Activated T-cell treated with anti-CD3 and anti-CD28 coated beads, Interleukin-2, amount 50 U/mL, for 24 hours (primary cell): Measurements from ENCODE around the gene ISCA1.
"Not testable (repeated sequence)": the region's sequence is repeated elsewhere in the genome, so short reads cannot be mapped to it uniquely, and the experiment has no call there.

ENCODE experiments used
- DNase-seq: peaks from one replicate; pipeline ENCODE4 v3.0.0-alpha.2; 2020
- H3K27ac Mint-ChIP-seq: 2 replicates; pipeline ENCODE4 v1.8.0; 2020; ENCODE audit warnings: mild to moderate bottlenecking, mixed read lengths
- H3K27me3 Mint-ChIP-seq: 2 replicates; pipeline ENCODE4 v1.8.0; 2020; ENCODE audit warnings: mixed read lengths
- H3K36me3 Mint-ChIP-seq: 2 replicates; pipeline ENCODE4 v1.8.0; 2020; ENCODE audit warnings: low read depth, mixed read lengths
- H3K4me1 Mint-ChIP-seq: 2 replicates; pipeline ENCODE4 v1.8.0; 2020; ENCODE audit warnings: low read depth, mixed read lengths
- H3K4me3 Mint-ChIP-seq: 2 replicates; pipeline ENCODE4 v1.8.0; 2020; ENCODE audit warnings: mild to moderate bottlenecking, moderate library complexity, mixed read lengths
- H3K9me3 Mint-ChIP-seq: 2 replicates; pipeline ENCODE4 v1.8.0; 2020; ENCODE audit warnings: mixed read lengths

The ISCA1 gene

DNA sequence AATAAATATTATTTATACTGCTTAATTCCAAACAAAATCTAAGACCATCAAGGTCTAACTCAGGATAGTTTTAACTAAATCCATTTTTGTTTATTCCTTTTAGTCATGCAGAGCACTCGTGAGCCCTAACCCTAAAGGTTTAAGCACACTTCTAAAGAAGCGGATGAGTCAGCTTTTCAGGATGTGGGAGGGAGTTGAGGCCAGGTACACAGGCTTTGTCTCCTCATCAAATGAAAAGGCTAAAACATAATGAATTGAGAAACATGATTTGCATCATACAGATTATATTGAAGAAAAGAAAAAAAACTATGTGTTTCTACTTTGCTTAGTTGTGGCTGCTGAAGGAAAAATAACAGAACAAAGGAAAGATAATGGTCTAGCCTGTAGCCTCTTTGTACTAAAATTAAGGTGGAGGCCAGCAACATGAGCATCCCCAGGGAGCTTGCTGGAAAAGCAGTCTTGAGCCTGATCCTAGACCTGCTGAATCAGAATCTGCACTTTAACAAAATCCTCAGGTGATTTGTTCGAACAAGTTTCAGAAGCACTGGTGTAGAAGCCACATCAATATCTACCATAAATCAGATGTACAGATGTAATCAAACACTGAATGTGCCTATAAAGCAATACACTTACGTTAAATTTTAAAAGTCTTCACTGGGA, 21.1 kb upstream of the ISCA1 start:
- Mint-ChIP-seq H3K4me1 (peaks cover 42% of the 10 kb centered on the region), H3K9me3 (no peaks in the 10 kb centered on the region), H3K27me3 (no peaks in the 10 kb centered on the region), H3K36me3 (peaks cover 90% of the 10 kb centered on the region), H3K27ac (peak overlapping the region; percentile 95), H3K4me3 (peak overlapping the region; percentile 42)
- DNase-seq: no peak

DNA sequence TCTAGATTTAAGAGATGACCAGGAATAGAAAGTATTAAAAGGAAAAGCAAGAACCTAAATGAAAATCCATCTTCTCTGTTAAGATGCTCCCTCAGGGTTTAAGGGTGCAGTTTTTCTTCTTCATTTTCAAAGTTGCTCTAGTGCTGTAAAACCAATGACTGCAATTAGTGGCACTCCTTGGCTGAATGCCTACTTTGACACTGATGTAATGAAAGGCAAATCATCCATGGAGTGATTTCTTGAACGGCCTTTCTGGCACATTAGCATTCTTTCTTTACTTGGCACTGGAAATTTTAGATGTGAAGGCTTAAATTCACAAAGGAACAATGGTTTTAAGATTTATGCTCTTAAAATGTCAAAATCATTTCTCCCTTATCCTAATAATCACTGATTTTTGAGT, 19.3 kb upstream of the ISCA1 start:
- DNase-seq: no peak
- Mint-ChIP-seq H3K4me3 (no peak overlapping the region), H3K27ac (peak overlapping the region; percentile 64), H3K4me1 (peaks cover 47% of the 10 kb centered on the region), H3K36me3 (peaks cover 91% of the 10 kb centered on the region), H3K27me3 (no peaks in the 10 kb centered on the region), H3K9me3 (no peaks in the 10 kb centered on the region)

DNA sequence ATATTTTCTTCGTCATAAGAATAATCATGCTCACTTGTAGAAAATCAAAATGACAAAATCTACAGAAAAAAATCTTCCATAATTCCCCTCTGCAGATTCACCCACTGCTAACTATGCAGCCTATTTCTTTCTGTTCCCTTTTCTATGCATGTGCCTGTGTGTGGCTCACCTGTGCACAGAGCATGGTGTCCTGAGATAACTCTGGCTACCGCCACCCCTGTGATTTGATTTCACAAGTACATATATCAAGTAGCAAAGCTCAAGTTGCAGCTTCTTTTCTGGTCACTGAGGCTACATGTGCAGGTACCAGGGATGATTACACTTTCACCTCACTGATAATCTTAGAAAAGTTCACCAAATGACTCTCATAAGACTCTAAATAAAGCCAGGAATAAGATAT, 18.4 kb upstream of the ISCA1 start:
- no peak for DNase-seq
- H3K27me3 Mint-ChIP-seq: no peaks in the 10 kb centered on the region
- H3K9me3 Mint-ChIP-seq: no peaks in the 10 kb centered on the region
- H3K4me3 Mint-ChIP-seq: no peak overlapping the region
- peaks cover 43% of the 10 kb centered on the region for H3K4me1 Mint-ChIP-seq
- H3K36me3 Mint-ChIP-seq: peaks cover 91% of the 10 kb centered on the region
- no peak overlapping the region for H3K27ac Mint-ChIP-seq

- Mint-ChIP-seq H3K4me3 (no peak overlapping the region), H3K9me3 (no peaks in the 10 kb centered on the region), H3K27ac (peak overlapping the region; percentile 77), H3K27me3 (no peaks in the 10 kb centered on the region), H3K4me1 (peaks cover 28% of the 10 kb centered on the region), H3K36me3 (peaks cover 86% of the 10 kb centered on the region)
- no peak for DNase-seq
Observed at GRCh38 chr9:86298873-86299272, 16.5 kb upstream of the ISCA1 start.

- H3K9me3 Mint-ChIP-seq, H3K4me3 Mint-ChIP-seq, H3K27me3 Mint-ChIP-seq, DNase-seq, H3K27ac Mint-ChIP-seq: not testable (repeated sequence)
- peaks cover 10% of the 10 kb centered on the region for H3K4me1 Mint-ChIP-seq
- H3K36me3 Mint-ChIP-seq: peaks cover 78% of the 10 kb centered on the region
Observed at GRCh38 chr9:86290341-86290740, 8.0 kb upstream of the ISCA1 start.

GRCh38 chr9:86288499-86289198, 6.3 kb upstream of the ISCA1 start:
- Mint-ChIP-seq H3K36me3 (peaks cover 67% of the 10 kb centered on the region), H3K27ac (peak overlapping the region; percentile 71)

GRCh38 chr9:86287013-86287412, 4.7 kb upstream of the ISCA1 start:
- peaks cover 52% of the 10 kb centered on the region for H3K36me3 Mint-ChIP-seq
- no peak overlapping the region for H3K4me3 Mint-ChIP-seq
- H3K9me3 Mint-ChIP-seq: no peaks in the 10 kb centered on the region
- H3K27me3 Mint-ChIP-seq: no peaks in the 10 kb centered on the region
- peaks cover 26% of the 10 kb centered on the region for H3K4me1 Mint-ChIP-seq
- no peak for DNase-seq
- peak overlapping the region; percentile 22 for H3K27ac Mint-ChIP-seq

More at GRCh38 chr9:86288499-86289198, 6.3 kb upstream of the ISCA1 start:
- no peak for DNase-seq
- Mint-ChIP-seq H3K4me3 (no peak overlapping the region), H3K4me1 (peaks cover 17% of the 10 kb centered on the region), H3K9me3 (no peaks in the 10 kb centered on the region), H3K27me3 (no peaks in the 10 kb centered on the region)

DNA sequence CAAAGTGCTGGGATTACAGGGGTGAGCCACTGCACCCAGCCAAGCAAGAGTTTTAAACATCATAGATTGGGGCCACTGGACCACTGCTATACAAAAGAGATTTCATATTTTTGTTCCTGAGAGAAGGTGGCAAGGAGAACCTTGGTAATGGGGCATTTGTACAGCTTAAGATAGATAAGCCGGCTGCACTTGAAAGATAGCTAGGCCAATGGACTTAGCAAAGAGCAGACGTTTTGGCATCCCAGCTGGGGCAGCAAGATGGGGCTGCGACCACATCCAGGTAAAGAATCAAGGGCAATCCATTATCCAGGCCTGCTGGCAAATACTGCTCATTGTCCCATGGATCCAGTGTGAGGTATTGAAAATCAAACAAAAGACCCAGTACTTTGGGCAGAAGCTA, 3.9 kb upstream of the ISCA1 start:
- Mint-ChIP-seq H3K4me3 (no peak overlapping the region), H3K4me1 (peaks cover 29% of the 10 kb centered on the region), H3K27me3 (no peaks in the 10 kb centered on the region), H3K9me3 (no peaks in the 10 kb centered on the region), H3K27ac (peak overlapping the region; percentile 7), H3K36me3 (peaks cover 51% of the 10 kb centered on the region)
- no peak for DNase-seq

DNA sequence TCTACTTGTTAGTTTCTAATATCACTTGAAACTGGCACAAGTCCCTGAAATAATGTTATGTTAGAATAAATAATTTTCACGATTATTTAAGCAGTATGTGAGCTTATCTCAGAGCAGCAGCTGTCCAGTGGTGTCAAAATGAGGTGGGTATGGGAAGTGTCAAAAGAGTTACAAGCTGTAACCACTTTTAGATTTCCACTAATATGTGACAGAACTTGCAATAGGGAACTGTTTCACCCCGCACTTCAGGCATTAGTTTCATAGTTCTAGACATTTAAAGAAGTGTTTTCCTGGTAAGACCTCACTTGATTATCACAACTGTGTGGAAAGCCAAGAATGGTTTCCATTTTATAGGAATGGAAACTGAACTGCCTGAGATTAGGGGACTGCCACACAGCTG, 2.9 kb upstream of the ISCA1 start:
- peaks cover 48% of the 10 kb centered on the region for H3K36me3 Mint-ChIP-seq
- H3K27me3 Mint-ChIP-seq: no peaks in the 10 kb centered on the region
- no peak overlapping the region for H3K4me3 Mint-ChIP-seq
- no peak for DNase-seq
- peak overlapping the region; percentile 8 for H3K27ac Mint-ChIP-seq
- no peaks in the 10 kb centered on the region for H3K9me3 Mint-ChIP-seq
- H3K4me1 Mint-ChIP-seq: peaks cover 37% of the 10 kb centered on the region

DNA sequence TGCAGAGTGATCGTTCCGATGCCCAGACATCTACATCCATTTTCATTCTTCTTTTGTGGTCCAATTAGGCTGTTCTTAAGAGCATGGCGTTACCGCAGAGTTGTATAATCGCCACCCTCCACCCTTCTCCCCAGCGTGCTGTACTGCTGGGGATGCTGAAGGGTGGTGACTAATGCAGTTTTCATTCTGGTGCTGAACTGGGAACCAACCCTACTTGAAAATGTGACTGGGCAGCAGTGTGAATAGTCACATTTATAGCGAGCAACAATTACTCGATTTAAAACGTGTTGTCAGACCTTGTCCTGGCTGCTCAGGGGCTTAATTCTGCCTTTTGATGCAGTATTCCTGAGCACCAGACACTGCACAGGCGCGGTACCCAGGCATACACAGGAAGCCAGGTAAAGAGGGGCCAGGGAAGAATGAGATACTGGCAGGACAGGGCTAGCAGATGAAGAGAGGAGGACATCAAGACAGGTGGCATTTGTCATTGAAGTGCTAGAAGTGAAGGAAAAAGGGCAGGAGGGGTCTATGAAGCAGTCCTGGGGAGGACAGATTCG, 719 bp upstream of the ISCA1 start:
- no peaks in the 10 kb centered on the region for H3K9me3 Mint-ChIP-seq
- peak overlapping the region; percentile 99 for H3K27ac Mint-ChIP-seq
- H3K4me1 Mint-ChIP-seq: peaks cover 49% of the 10 kb centered on the region
- no peak for DNase-seq
- H3K36me3 Mint-ChIP-seq: peaks cover 46% of the 10 kb centered on the region
- peak overlapping the region; percentile 82 for H3K4me3 Mint-ChIP-seq
- no peaks in the 10 kb centered on the region for H3K27me3 Mint-ChIP-seq

DNA sequence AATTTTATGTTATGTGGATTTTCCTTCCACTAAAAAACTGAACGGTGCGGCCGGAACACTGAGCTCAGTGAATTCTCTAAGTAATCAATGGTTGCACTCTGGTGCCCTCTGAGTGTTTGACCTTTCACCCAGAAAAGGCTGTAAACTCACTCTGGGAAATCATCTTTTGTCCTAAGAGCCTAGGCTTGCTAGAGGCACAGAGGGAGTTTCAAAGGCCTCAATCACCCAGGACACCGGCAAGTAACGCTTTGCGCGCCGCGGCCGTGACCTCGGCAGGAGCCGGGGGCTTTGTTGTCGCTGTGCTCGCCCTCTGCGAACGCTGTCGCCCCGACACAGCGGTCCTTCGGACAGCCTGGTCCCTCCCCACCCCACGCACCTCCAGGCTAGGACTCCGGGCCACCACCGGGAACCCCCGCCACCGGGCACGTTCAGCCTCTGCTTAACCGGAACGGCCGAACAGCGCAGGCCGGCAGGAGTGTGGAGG, 703 bp downstream of the ISCA1 start:
- Mint-ChIP-seq H3K27me3 (no peaks in the 10 kb centered on the region), H3K9me3 (no peaks in the 10 kb centered on the region), H3K27ac (peak overlapping the region; percentile 99), H3K36me3 (peaks cover 48% of the 10 kb centered on the region), H3K4me3 (peak overlapping the region; percentile 82), H3K4me1 (peaks cover 59% of the 10 kb centered on the region)
- DNase-seq: peak; percentile 84

GRCh38 chr9:86280580-86280979, 1.8 kb downstream of the ISCA1 start:
- H3K27ac Mint-ChIP-seq: no peak overlapping the region
- no peaks in the 10 kb centered on the region for H3K27me3 Mint-ChIP-seq
- H3K9me3 Mint-ChIP-seq: no peaks in the 10 kb centered on the region
- H3K36me3 Mint-ChIP-seq: peaks cover 42% of the 10 kb centered on the region
- H3K4me1 Mint-ChIP-seq: peaks cover 62% of the 10 kb centered on the region
- no peak for DNase-seq
- peak overlapping the region; percentile 82 for H3K4me3 Mint-ChIP-seq

GRCh38 chr9:86279839-86280238, 2.5 kb downstream of the ISCA1 start:
- peaks cover 60% of the 10 kb centered on the region for H3K4me1 Mint-ChIP-seq
- H3K27me3 Mint-ChIP-seq: no peaks in the 10 kb centered on the region
- peak overlapping the region; percentile 41 for H3K27ac Mint-ChIP-seq

DNA sequence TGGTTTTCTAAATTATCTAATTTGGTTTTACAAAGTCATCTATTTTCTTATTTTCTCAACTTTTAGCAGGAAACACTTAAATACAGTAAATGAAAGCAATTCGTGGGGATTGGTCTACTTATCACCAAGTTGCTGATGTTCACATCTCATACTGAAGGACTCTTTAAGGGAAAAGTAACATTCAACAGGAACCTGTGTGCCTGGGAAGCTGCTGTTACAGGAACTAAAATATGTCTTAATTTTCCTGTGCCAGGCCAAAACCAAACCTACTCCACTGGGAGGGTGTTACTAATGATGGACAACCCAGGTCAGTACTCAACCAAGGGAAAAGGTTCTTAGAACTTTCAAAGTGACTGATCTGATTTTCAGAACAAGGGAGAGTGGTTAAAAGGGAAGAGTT, 5.3 kb downstream of the ISCA1 start:
- Mint-ChIP-seq H3K9me3 (no peaks in the 10 kb centered on the region), H3K27ac (no peak overlapping the region), H3K4me3 (no peak overlapping the region), H3K4me1 (peaks cover 47% of the 10 kb centered on the region), H3K27me3 (no peaks in the 10 kb centered on the region), H3K36me3 (peaks cover 68% of the 10 kb centered on the region)
- no peak for DNase-seq

More at GRCh38 chr9:86279839-86280238, 2.5 kb downstream of the ISCA1 start:
- peaks cover 44% of the 10 kb centered on the region for H3K36me3 Mint-ChIP-seq
- DNase-seq: no peak
- H3K9me3 Mint-ChIP-seq: no peaks in the 10 kb centered on the region
- peak overlapping the region; percentile 82 for H3K4me3 Mint-ChIP-seq

DNA sequence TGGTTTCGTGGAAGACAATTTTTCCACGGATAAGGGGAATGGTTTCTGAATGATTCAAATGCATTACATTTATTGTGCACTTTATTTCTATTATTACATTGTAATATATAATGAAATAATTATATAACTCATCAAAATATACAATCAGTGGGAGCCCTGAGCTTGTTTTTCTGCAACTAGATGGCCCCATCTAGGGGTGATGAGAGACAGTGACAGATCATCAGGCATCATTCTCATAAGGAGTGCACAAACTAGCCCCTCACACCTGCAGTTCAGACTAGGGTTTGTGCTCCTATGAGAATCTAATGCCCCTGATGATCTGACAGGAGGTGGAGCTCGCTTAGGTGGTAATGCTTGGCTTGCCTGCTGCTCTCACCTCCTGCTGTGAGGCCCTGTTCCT, 6.4 kb downstream of the ISCA1 start:
- Mint-ChIP-seq H3K27ac (no peak overlapping the region), H3K4me3 (no peak overlapping the region), H3K9me3 (no peaks in the 10 kb centered on the region), H3K4me1 (peaks cover 41% of the 10 kb centered on the region), H3K27me3 (no peaks in the 10 kb centered on the region), H3K36me3 (peaks cover 72% of the 10 kb centered on the region)
- DNase-seq: no peak
